Glomerular visceral epithelial cell (primary cell): Measurements from ENCODE around the gene SCMH1.
"Not testable (repeated sequence)": the region's sequence is repeated elsewhere in the genome, so short reads cannot be mapped to it uniquely, and the experiment has no call there.

Source experiments
- DNase-seq: peaks from one replicate; pipeline ENCODE4 v3.0.0-alpha.2; 2016; ENCODE audit errors: extremely low spot score

SCMH1 gene

GRCh38 chr1:41213341-41213740, 28.8 kb downstream of the SCMH1 start:
- DNase-seq = no peak

GRCh38 chr1:41211608-41212007, 30.5 kb downstream of the SCMH1 start:
- DNase-seq = not testable (repeated sequence)

DNA sequence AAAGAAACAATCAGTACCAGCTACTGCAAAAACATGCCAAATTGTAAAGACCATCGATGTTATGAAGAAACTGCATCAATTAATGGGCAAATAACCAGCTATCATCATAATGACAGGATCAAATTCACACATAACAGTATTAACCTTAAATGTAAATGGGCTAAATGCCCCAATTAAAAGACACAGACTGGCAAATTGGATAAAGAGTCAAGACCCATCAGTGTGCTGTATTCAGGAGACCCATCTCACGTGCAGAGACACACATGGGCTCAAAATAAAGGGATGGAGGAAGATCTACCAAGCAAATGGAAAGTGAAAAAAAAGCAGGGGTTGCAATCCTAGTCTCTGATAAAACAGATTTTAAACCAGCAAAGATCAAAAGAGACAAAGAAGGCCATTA, 35.1 kb downstream of the SCMH1 start:
- not testable (repeated sequence) for DNase-seq

DNA sequence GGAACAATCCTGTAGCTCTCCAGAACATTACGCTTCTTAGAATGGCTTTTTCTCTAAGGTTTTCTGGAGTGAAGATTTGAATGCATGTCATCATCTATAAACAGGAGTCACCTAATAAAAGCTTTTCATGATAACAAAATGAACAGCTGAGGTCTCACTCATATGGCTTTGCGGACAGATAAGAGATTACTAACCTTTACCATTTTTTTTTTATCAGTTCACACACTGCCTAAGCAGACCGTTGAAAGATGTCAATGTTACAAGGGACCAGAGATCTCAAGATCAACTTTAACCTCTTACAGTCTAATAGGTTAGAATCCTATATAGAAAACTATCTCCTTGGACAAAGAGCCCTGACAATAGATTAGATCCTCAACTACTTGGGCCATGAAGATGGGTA, 41.4 kb downstream of the SCMH1 start:
- no peak for DNase-seq

GRCh38 chr1:41199375-41199774, 42.7 kb downstream of the SCMH1 start:
- no peak for DNase-seq

- DNase-seq = no peak
These were observed 49.5 kb downstream of the SCMH1 start for GRCh38 chr1:41192456-41193178.

GRCh38 chr1:41184446-41184845, 57.7 kb downstream of the SCMH1 start:
- DNase-seq = no peak

DNA sequence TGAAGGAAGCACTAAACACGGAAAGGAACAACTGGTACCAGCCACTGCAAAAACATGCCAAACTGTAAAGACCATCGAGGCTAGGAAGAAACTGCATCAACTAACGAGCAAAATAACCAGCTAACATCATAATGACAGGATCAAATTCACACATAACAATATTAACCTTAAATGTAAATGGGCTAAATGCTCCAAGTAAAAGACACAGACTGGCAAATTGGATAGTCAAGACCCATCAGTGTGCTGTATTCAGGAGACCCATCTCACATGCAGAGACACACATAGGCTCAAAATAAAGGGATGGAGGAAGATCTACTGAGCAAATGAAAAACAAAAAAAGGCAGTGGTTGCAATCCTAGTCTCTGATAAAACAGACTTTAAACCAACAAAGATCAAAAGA, 63.9 kb downstream of the SCMH1 start:
- DNase-seq = not testable (repeated sequence)

GRCh38 chr1:41175546-41175945, 66.6 kb downstream of the SCMH1 start:
- no peak for DNase-seq

DNA sequence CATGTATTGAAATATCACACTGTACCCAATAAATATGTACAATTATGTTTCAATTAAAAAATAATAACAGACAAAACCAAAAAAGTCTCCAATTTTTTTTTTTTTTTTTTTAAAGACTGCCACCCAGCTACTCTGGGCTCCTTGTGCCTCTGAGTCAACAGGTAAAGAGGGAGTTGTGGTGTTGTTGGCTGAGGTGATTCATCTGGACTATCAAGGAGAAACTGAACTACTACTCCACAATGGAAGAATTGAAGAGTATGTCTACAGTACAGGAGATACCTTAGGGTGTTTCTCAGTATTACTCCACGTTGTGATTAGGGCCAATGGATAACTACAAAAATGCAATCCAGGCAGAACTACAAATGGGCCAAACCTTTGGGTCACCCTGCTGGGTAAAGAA, 67.9 kb downstream of the SCMH1 start:
- DNase-seq = peak; percentile 13

GRCh38 chr1:41173651-41174050, 68.5 kb downstream of the SCMH1 start:
- no peak for DNase-seq

- DNase-seq = no peak
These were observed 70.7 kb downstream of the SCMH1 start for GRCh38 chr1:41171266-41171874.

GRCh38 chr1:41169799-41170180, 72.3 kb downstream of the SCMH1 start:
- no peak for DNase-seq

- no peak for DNase-seq
These were observed 72.9 kb downstream of the SCMH1 start for GRCh38 chr1:41169066-41169798.

DNA sequence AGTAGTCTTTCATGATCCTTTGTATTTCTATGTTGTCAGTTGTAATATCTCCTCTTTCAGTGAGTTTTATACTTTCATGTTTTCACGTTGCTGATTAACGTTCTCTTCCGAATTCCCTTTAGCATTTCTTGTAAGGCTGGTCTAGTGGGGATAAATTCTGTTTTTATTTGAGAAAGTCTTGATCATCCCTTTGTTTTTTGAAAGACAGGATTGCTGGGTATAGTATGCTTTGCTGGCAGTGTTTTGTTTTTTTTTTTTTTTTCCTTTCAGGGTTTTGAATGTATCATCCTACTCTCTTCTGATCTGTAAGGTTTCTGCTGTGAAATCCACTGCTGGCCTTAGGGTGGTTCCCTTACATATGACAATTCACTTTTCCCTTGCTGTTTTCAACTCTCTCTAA, 74.4 kb downstream of the SCMH1 start:
- no peak for DNase-seq

- DNase-seq = no peak
These were observed 77.4 kb downstream of the SCMH1 start for GRCh38 chr1:41164727-41165126.

DNA sequence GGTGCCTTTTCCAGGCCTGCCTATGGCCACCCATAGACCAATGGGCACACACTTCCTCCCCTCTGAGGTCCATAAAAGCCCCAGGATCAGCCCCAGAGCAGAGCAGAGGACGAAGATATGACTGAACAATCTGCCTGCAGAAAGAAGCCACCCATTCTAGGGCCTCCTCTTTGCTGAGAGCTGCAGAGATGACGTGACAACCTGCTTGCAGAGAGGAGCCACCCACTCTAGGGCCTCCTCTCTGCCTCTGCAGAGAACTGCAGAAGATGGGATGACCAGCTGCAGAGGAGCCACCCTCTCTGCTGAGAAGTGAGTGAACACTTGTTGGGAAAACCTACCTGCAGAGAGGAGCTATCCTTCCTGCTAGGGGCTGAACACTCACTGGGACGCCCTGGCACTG, 79.7 kb downstream of the SCMH1 start:
- no peak for DNase-seq

DNA sequence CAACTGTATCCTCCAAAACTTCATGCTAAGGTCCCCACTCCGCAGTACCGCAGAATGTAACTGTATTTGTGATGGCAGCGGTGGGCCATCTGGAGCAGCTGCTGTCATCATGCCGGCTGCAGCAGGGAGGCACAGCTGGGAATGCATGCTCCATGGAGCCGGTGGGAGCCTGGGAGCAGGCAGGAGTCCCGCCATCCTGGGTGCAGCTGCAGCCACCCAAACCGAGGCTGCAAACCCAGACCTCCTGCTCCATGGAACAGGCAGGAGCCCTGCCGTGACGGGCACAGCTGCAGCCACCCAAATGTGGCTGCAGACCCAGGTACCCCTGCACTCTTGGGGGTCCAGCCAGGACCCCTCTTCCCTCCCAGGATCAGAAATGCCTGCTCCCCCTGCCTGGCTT, 80.3 kb downstream of the SCMH1 start:
- DNase-seq = no peak

DNA sequence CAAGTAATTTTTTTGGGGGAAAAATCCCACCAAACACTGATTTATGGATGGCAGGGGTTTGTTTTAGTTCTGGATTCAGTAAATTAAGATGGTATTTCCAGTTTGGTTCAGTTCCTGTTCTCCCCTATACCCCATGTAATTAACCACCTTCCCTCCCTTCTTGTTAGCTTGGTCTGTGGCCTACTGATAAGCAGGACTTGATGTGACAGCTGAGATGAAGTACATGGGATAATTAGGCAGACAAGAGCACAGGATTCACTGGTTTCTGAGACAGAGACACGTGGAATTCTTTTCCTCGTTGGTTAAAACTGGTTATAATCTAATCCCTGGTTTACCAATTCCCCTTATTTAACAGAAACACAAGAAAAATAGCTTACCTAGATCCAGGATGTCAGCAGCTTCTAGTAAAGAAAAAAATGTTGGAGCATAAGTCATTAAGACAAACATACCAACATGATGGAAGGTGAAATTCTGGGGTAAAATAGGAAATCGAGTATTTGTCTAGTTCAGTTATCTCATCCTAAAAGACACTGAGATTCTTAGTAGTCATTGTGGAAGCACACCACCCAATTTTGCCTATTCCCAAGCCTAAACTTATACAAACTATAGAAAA, 81.5 kb downstream of the SCMH1 start:
- no peak for DNase-seq

DNA sequence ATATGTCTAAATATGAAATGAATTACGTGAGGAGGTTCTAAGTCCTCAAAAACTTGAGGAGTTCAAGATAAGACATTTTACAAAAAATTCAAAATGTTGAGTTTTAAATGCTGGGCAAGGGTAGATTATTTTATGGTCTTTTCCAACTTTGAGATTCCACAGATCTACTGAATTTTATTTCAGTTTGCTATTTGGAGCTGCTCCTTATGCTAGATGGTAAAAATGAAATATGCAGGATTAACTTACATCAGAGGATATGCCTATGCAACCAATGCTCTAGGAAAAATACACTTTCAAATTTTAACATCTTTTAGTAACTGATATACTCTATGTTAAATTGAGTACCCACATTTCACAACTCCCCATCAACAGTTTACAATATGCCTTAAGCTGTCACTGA, 83.1 kb downstream of the SCMH1 start:
- no peak for DNase-seq

DNA sequence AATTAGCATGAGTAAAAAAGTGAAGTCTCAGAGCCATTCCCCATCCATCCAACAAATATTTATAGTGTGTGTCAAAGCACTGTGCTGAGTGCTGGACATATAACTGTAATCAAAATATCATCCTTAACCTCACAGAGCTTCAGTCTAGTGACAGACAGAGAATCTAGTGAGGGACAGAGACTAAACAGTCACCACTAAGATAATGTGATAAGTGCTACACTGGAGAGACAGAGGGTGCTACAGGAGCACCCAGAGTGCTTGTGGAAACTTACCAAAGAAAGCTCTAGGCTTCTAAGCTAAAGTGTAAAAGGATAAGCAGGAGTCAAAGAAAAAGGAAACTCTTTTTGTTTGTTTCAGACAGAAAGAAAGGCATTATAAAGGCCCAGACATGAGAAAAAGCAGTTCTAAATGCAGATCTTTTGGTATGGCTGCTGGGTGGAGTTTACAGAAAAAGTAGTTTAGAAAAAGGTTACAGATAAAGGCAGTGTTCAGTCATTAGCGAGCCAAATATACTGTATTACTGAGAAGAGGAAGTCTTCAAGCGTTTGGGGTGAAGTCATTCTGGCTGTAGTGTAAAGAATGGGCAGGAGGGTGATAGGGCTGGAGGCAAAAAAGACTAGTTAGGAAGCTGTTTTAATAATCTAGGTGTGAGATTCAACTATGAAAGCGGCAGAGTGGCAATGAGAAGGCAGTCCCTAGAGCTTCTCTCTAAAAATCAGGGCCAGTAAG, 83.8 kb downstream of the SCMH1 start:
- no peak for DNase-seq

GRCh38 chr1:41155105-41155504, 87.0 kb downstream of the SCMH1 start:
- no peak for DNase-seq
